Activated CD8-positive, alpha-beta T cell treated with anti-CD3 and anti-CD28 coated beads, Interleukin-2, amount 10 ng/mL, durations not matched to agents 7 days and 5 days (primary cell): ENCODE results near the gene ATP8B1. TPM values are rescaled to one million over a fixed set of nuclear protein-coding genes. Genes with fewer than 3 reads are reported as not detected.

Experiments
- ATAC-seq: fragments of 150-1000 bp; cut with Tn5 transposase; one replicate; pipeline ENCODE4 v1.10.0; 2021; ENCODE audit warnings: moderate library complexity
- CTCF ChIA-PET: fragments of 350-600 bp; sonication (Branson Sonifier 250); formaldehyde crosslinking; loops from one replicate; lab custom pipeline; 2021; ENCODE audit warnings: antibody characterized with exemption; lab: Charles Lee
- POLR2A ChIA-PET: fragments of 350-600 bp; sonication (Branson Sonifier 250); formaldehyde crosslinking; loops from one replicate; lab custom pipeline; 2021; ENCODE audit warnings: antibody characterized with exemption; lab: Charles Lee
- DNase-seq: peaks from one replicate; pipeline ENCODE4 v3.0.0-alpha.2; 2020
- H3K27ac Mint-ChIP-seq: one replicate; pipeline ENCODE4 v1.8.0; 2021; ENCODE audit warnings: mild to moderate bottlenecking, mixed read lengths
- H3K27me3 Mint-ChIP-seq: one replicate; pipeline ENCODE4 v1.8.0; 2021; ENCODE audit warnings: low read depth, mixed read lengths
- H3K36me3 Mint-ChIP-seq: one replicate; pipeline ENCODE4 v1.8.0; 2021; ENCODE audit warnings: low read depth, mixed read lengths
- H3K4me1 Mint-ChIP-seq: one replicate; pipeline ENCODE4 v1.8.0; 2021; ENCODE audit warnings: low read depth, mixed read lengths
- H3K4me3 Mint-ChIP-seq: one replicate; pipeline ENCODE4 v1.8.0; 2021; ENCODE audit warnings: mild to moderate bottlenecking, mixed read lengths
- H3K9me3 Mint-ChIP-seq: one replicate; pipeline ENCODE4 v1.8.0; 2022; ENCODE audit warnings: mixed read lengths; ENCODE audit not compliant: insufficient read depth
- total RNA-seq, 2 experiments: library from RNA; stranded (reverse); gene quantifications; one replicate each; pipeline ENCODE4 v1.2.3, GENCODE V29; 2021

The ATP8B1 gene
- total RNA-seq, 2 experiments from 2014 or later: 0.16 TPM; not detected in 1

DNA sequence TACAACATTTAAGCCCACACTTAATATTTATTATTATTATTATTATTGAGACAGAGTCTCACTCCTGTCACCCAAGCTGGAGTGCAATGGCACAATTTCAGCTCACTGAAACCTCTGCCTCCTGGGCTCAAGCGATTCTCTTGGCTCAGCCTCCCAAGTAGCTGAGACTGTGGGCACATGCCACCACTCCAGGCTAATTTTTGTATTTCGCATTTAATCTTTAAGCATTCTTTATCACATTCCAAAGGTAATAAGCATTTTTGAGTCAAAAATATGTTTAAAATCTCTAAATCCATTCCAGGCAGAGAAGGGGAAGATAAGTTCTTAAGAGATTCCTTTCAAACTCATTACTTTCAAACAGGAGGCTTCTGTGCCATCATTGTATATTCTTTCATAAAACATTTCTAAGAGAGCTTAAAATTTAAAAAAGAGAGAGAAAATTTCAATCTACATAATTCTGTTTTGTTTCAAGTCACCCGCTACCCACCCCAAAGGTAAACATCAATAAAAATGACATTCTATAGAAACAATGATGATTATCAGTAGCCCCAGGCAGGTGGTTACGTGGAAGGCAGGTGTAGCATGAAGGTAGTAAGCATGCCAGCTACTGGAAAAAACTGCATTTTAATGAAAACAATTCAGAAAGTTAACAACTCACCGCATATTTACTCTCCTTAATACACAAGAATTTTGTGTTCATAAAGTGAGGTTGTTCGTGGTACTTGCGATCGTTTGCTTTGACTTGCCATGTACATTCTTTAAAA is 97.1 kb downstream of the ATP8B1 start:
- ChIA-PET POLR2A (no interaction called here), CTCF (no interaction called here)
- H3K36me3 Mint-ChIP-seq: no peaks in the 10 kb centered on the region
- no peaks in the 10 kb centered on the region for H3K4me1 Mint-ChIP-seq
- no peaks in the 10 kb centered on the region for H3K27me3 Mint-ChIP-seq
- H3K4me3 Mint-ChIP-seq: no peak overlapping the region
- DNase-seq (no peak), ATAC-seq (no peak)
- H3K27ac Mint-ChIP-seq: no peak overlapping the region
- no peaks in the 10 kb centered on the region for H3K9me3 Mint-ChIP-seq

GRCh38 chr18:57705011-57705410 is 98.1 kb downstream of the ATP8B1 start:
- no peaks in the 10 kb centered on the region for H3K27me3 Mint-ChIP-seq

GRCh38 chr18:57698571-57699276 is 104.4 kb downstream of the ATP8B1 start:
- ATAC-seq (no peak), DNase-seq (no peak)
- POLR2A ChIA-PET: no interaction called here
- CTCF ChIA-PET: no interaction called here
- no peak overlapping the region for H3K27ac Mint-ChIP-seq
- no peaks in the 10 kb centered on the region for H3K4me1 Mint-ChIP-seq
- H3K36me3 Mint-ChIP-seq: no peaks in the 10 kb centered on the region
- H3K4me3 Mint-ChIP-seq: no peak overlapping the region
- no peaks in the 10 kb centered on the region for H3K27me3 Mint-ChIP-seq
- H3K9me3 Mint-ChIP-seq: no peaks in the 10 kb centered on the region

More at GRCh38 chr18:57705011-57705410, 98.1 kb downstream of the ATP8B1 start:
- no peaks in the 10 kb centered on the region for H3K36me3 Mint-ChIP-seq
- no peak overlapping the region for H3K27ac Mint-ChIP-seq
- no peaks in the 10 kb centered on the region for H3K4me1 Mint-ChIP-seq
- DNase-seq (no peak), ATAC-seq (no peak)
- ChIA-PET POLR2A (no interaction called here), CTCF (no interaction called here)
- no peak overlapping the region for H3K4me3 Mint-ChIP-seq
- H3K9me3 Mint-ChIP-seq: no peaks in the 10 kb centered on the region

- no peaks in the 10 kb centered on the region for H3K36me3 Mint-ChIP-seq
- no peak overlapping the region for H3K27ac Mint-ChIP-seq
- H3K27me3 Mint-ChIP-seq: no peaks in the 10 kb centered on the region
- H3K4me3 Mint-ChIP-seq: no peak overlapping the region
- no peaks in the 10 kb centered on the region for H3K9me3 Mint-ChIP-seq
- no peak for ATAC-seq
- DNase-seq: no peak
- no peaks in the 10 kb centered on the region for H3K4me1 Mint-ChIP-seq
- POLR2A ChIA-PET: no interaction called here
- CTCF ChIA-PET: no interaction called here
Measured at GRCh38 chr18:57697426-57697825, 105.7 kb downstream of the ATP8B1 start.

GRCh38 chr18:57696271-57696670 is 106.8 kb downstream of the ATP8B1 start:
- ATAC-seq (no peak), DNase-seq (no peak)
- H3K27ac Mint-ChIP-seq: no peak overlapping the region
- no peaks in the 10 kb centered on the region for H3K9me3 Mint-ChIP-seq
- CTCF ChIA-PET: no interaction called here
- H3K36me3 Mint-ChIP-seq: no peaks in the 10 kb centered on the region
- H3K4me3 Mint-ChIP-seq: no peak overlapping the region
- no peaks in the 10 kb centered on the region for H3K4me1 Mint-ChIP-seq
- H3K27me3 Mint-ChIP-seq: no peaks in the 10 kb centered on the region
- POLR2A ChIA-PET: no interaction called here

DNA sequence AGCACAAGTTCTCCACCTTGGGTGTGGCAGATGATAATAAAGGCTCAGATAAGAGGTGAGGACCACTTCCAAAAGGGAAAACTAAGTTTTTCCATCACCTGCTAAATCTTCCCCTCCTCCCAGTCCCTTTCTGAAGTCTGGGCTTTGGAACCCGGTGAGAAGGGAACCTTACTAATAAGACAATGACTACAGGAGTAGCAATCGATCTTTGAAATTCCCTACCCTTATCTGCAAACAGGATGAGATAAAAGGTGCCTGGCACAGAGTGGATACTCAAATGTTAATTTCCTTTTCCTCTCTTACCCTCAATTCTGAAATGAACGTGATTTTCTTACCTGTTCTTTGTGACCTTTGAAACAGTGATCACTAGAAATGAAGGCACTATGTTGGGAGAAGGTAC is 111.8 kb downstream of the ATP8B1 start:
- Mint-ChIP-seq H3K36me3 (no peaks in the 10 kb centered on the region), H3K27me3 (no peaks in the 10 kb centered on the region), H3K4me3 (no peak overlapping the region), H3K9me3 (no peaks in the 10 kb centered on the region), H3K27ac (no peak overlapping the region), H3K4me1 (no peaks in the 10 kb centered on the region)
- ChIA-PET POLR2A (no interaction called here), CTCF (no interaction called here)
- DNase-seq: no peak
- no peak for ATAC-seq

- ChIA-PET CTCF (no interaction called here), POLR2A (no interaction called here)
- no peak overlapping the region for H3K4me3 Mint-ChIP-seq
- H3K27ac Mint-ChIP-seq: no peak overlapping the region
- no peaks in the 10 kb centered on the region for H3K9me3 Mint-ChIP-seq
- DNase-seq: no peak
- no peaks in the 10 kb centered on the region for H3K36me3 Mint-ChIP-seq
- H3K4me1 Mint-ChIP-seq: no peaks in the 10 kb centered on the region
- no peak for ATAC-seq
- H3K27me3 Mint-ChIP-seq: no peaks in the 10 kb centered on the region
Measured at GRCh38 chr18:57687970-57688369, 115.1 kb downstream of the ATP8B1 start.

DNA sequence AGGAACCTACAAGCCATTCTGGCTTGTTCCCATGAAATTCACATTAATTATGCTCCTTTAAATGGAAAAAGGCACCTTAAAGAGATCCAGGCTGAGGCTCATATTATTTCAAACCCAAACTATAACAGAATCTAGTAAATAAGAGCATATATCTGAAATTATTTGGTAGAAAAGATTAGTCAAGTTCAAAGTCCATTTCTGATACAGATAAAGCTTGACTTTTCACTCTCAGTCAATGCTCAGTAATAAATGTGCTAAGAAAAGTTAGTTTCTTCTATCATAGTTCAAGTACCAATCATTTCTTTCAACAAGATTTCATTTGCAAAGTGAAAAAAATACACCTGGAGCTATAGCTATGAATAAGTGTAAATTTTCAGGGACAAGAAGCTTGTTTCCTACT is 119.6 kb downstream of the ATP8B1 start:
- H3K4me3 Mint-ChIP-seq: no peak overlapping the region
- ChIA-PET CTCF (interaction anchor here (1.0 kb wide), 1 partner anchor 15 kb away, joined by 3 read pairs; no protein-coding TSS in a partner anchor), POLR2A (no interaction called here)
- no peaks in the 10 kb centered on the region for H3K36me3 Mint-ChIP-seq
- H3K4me1 Mint-ChIP-seq: no peaks in the 10 kb centered on the region
- ATAC-seq: no peak
- no peak overlapping the region for H3K27ac Mint-ChIP-seq
- H3K9me3 Mint-ChIP-seq: no peaks in the 10 kb centered on the region
- DNase-seq: no peak
- H3K27me3 Mint-ChIP-seq: no peaks in the 10 kb centered on the region

- Mint-ChIP-seq H3K4me1 (no peaks in the 10 kb centered on the region), H3K36me3 (peaks cover 4% of the 10 kb centered on the region), H3K27ac (no peak overlapping the region), H3K9me3 (peaks cover 16% of the 10 kb centered on the region), H3K4me3 (no peak overlapping the region), H3K27me3 (no peaks in the 10 kb centered on the region)
- ChIA-PET CTCF (no interaction called here), POLR2A (no interaction called here)
- ATAC-seq: no peak
- no peak for DNase-seq
Measured at GRCh38 chr18:57677262-57678211, 125.6 kb downstream of the ATP8B1 start.

GRCh38 chr18:57674891-57675290 is 128.2 kb downstream of the ATP8B1 start:
- Mint-ChIP-seq H3K36me3 (peaks cover 7% of the 10 kb centered on the region), H3K4me3 (no peak overlapping the region), H3K9me3 (peaks cover 23% of the 10 kb centered on the region), H3K27me3 (no peaks in the 10 kb centered on the region), H3K27ac (no peak overlapping the region), H3K4me1 (no peaks in the 10 kb centered on the region)
- POLR2A ChIA-PET: no interaction called here
- CTCF ChIA-PET: no interaction called here
- ATAC-seq (no peak), DNase-seq (no peak)

GRCh38 chr18:57670046-57670445 is 133.1 kb downstream of the ATP8B1 start:
- DNase-seq: no peak
- Mint-ChIP-seq H3K27me3 (no peaks in the 10 kb centered on the region), H3K36me3 (peaks cover 9% of the 10 kb centered on the region), H3K9me3 (peaks cover 15% of the 10 kb centered on the region), H3K4me1 (peaks cover 13% of the 10 kb centered on the region), H3K27ac (no peak overlapping the region), H3K4me3 (no peak overlapping the region)
- POLR2A ChIA-PET: no interaction called here
- no peak for ATAC-seq
- CTCF ChIA-PET: no interaction called here
